Measurements from ENCODE around the gene C4B.

Gene C4B

GRCh38 chr6:32082935-32083334 is 68.3 kb downstream of the C4B start:
- Histone ChIP-seq H3K27me3 (ENCODE audit: control insufficient read depth in 1 of 2, insufficient read depth in 1 of 2, low read length in 2 of 2) (peaks cover 0 to 57% of the 10 kb centered on the region in 2 experiments), H3K4ac (ENCODE audit: low read depth in 1 of 2, low read length in 2 of 2) (peak overlapping the region in 1 of 2 experiments; percentile 31), H3K9me3 (ENCODE audit: control insufficient read depth, low read length) (no peaks in the 10 kb centered on the region), H3K23ac (ENCODE audit: low read length in 2 of 2) (no peak overlapping the region), H3K79me1 (replicated peaks; ENCODE audit: low read length, poor library complexity, severe bottlenecking) (no peaks in the 10 kb centered on the region), H3K4me2 (ENCODE audit: low read length, poor library complexity, severe bottlenecking) (no peak overlapping the region), H2AK5ac (ENCODE audit: low read length, severe bottlenecking) (no peak overlapping the region), H2AFZ (ENCODE audit: low read depth, low read length) (no peak overlapping the region), H2BK15ac (ENCODE audit: low read depth, poor library complexity, severe bottlenecking) (no peak overlapping the region), H3K36me3 (ENCODE audit: control insufficient read depth in 1 of 2, insufficient read depth in 2 of 2, low read depth in 1 of 2, low read length in 2 of 2) (peaks cover 0 to 73% of the 10 kb centered on the region in 2 experiments), H4K91ac (ENCODE audit: low read length) (no peak overlapping the region), H3K18ac (ENCODE audit: low read depth in 1 of 2, low read length in 2 of 2) (peak overlapping the region in 1 of 2 experiments; percentile 18), H2BK120ac (ENCODE audit: low read depth, low read length) (no peak overlapping the region), H2BK12ac (ENCODE audit: low read length in 2 of 2) (peak overlapping the region; percentile 30 to 48), H3K4me3 (ENCODE audit: insufficient read depth in 1 of 2, low read depth in 1 of 2, low read length in 2 of 2) (no peak overlapping the region), H2BK5ac (ENCODE audit: low read depth, low read length, poor library complexity, severe bottlenecking) (no peak overlapping the region), H4K8ac (ENCODE audit: low read length) (no peak overlapping the region), H3K9ac (ENCODE audit: low read length) (peak overlapping the region; percentile 78), H3K27ac (ENCODE audit: low read length, poor library complexity, severe bottlenecking) (no peak overlapping the region), H3K4me1 (ENCODE audit: control insufficient read depth, insufficient read depth, low read depth, low read length) (peaks cover 49% of the 10 kb centered on the region), H3K14ac (ENCODE audit: low read length in 2 of 2) (no peak overlapping the region)
- DNase-seq: no peak
- 82% methylated on average over 6 of the region's 9 CpGs for WGBS

- Histone ChIP-seq H3K4me3 (ENCODE audit: insufficient read depth in 1 of 2, low read depth in 1 of 2, low read length in 2 of 2) (no peak overlapping the region), H2BK5ac (ENCODE audit: low read depth, low read length, poor library complexity, severe bottlenecking) (no peak overlapping the region), H3K27me3 (ENCODE audit: control insufficient read depth in 1 of 2, insufficient read depth in 1 of 2, low read length in 2 of 2) (peaks cover 0 to 65% of the 10 kb centered on the region in 2 experiments), H2AFZ (ENCODE audit: low read depth, low read length) (no peak overlapping the region), H3K79me1 (replicated peaks; ENCODE audit: low read length, poor library complexity, severe bottlenecking) (no peaks in the 10 kb centered on the region), H3K4me2 (ENCODE audit: low read length, poor library complexity, severe bottlenecking) (no peak overlapping the region), H4K91ac (ENCODE audit: low read length) (peak overlapping the region; percentile 5), H2BK15ac (ENCODE audit: low read depth, poor library complexity, severe bottlenecking) (no peak overlapping the region), H3K18ac (ENCODE audit: low read depth in 1 of 2, low read length in 2 of 2) (no peak overlapping the region), H3K4ac (ENCODE audit: low read depth in 1 of 2, low read length in 2 of 2) (no peak overlapping the region), H3K14ac (ENCODE audit: low read length in 2 of 2) (no peak overlapping the region), H4K8ac (ENCODE audit: low read length) (no peak overlapping the region), H2AK5ac (ENCODE audit: low read length, severe bottlenecking) (no peak overlapping the region), H3K36me3 (ENCODE audit: control insufficient read depth in 1 of 2, insufficient read depth in 2 of 2, low read depth in 1 of 2, low read length in 2 of 2) (peaks cover 0 to 75% of the 10 kb centered on the region in 2 experiments), H3K23ac (ENCODE audit: low read length in 2 of 2) (no peak overlapping the region), H3K9me3 (ENCODE audit: control insufficient read depth, low read length) (no peaks in the 10 kb centered on the region), H3K27ac (ENCODE audit: low read length, poor library complexity, severe bottlenecking) (no peak overlapping the region), H2BK12ac (ENCODE audit: low read length in 2 of 2) (peak overlapping the region in 1 of 2 experiments; percentile 70), H3K4me1 (ENCODE audit: control insufficient read depth, insufficient read depth, low read depth, low read length) (peaks cover 46% of the 10 kb centered on the region), H3K9ac (ENCODE audit: low read length) (peak overlapping the region; percentile 78), H2BK120ac (ENCODE audit: low read depth, low read length) (no peak overlapping the region)
- WGBS: 94% methylated on average over 22 of the region's 22 CpGs
- no peak for DNase-seq
Measured at GRCh38 chr6:32083812-32084768, 69.5 kb downstream of the C4B start.

DNA sequence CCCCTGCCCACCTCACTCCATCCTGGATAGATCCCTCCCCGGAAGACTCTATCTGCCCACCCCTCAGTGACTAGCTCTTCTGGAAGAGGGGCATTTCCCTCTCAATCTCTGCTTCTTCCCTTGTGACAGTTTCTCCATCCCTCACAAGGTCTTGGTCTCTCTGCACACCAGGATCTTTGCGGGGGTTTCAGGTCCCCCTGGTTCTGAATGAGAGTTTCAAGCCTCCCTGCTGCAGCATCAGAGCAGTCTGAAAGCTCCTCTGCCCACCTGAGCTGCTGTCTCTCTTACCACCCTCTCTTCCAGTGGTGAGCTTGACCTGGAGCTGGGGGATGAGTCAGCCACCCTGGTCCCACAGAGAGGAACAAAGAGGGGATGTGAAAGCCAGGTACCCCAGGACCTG is 70.2 kb downstream of the C4B start:
- no peak overlapping the region for H3K4me2 ChIP-seq (ENCODE audit: low read length, poor library complexity, severe bottlenecking)
- H3K4ac ChIP-seq (ENCODE audit: low read depth in 1 of 2, low read length in 2 of 2): no peak overlapping the region
- H3K9ac ChIP-seq (ENCODE audit: low read length): peak overlapping the region; percentile 9
- peak overlapping the region in 1 of 2 experiments; percentile 63 for H2BK12ac ChIP-seq (ENCODE audit: low read length in 2 of 2)
- H3K79me1 ChIP-seq (replicated peaks; ENCODE audit: low read length, poor library complexity, severe bottlenecking): no peaks in the 10 kb centered on the region
- H3K14ac ChIP-seq (ENCODE audit: low read length in 2 of 2): no peak overlapping the region
- no peak overlapping the region for H3K4me3 ChIP-seq (ENCODE audit: insufficient read depth in 1 of 2, low read depth in 1 of 2, low read length in 2 of 2)
- H2AFZ ChIP-seq (ENCODE audit: low read depth, low read length): no peak overlapping the region
- no peak overlapping the region for H4K8ac ChIP-seq (ENCODE audit: low read length)
- H2BK15ac ChIP-seq (ENCODE audit: low read depth, poor library complexity, severe bottlenecking): no peak overlapping the region
- no peak overlapping the region for H3K18ac ChIP-seq (ENCODE audit: low read depth in 1 of 2, low read length in 2 of 2)
- no peak overlapping the region for H2BK5ac ChIP-seq (ENCODE audit: low read depth, low read length, poor library complexity, severe bottlenecking)
- no peak overlapping the region for H3K23ac ChIP-seq (ENCODE audit: low read length in 2 of 2)
- WGBS: 100% methylated on average over 2 of the region's 2 CpGs
- H3K36me3 ChIP-seq (ENCODE audit: control insufficient read depth in 1 of 2, insufficient read depth in 2 of 2, low read depth in 1 of 2, low read length in 2 of 2): peaks cover 0 to 76% of the 10 kb centered on the region in 2 experiments
- peaks cover 40% of the 10 kb centered on the region for H3K4me1 ChIP-seq (ENCODE audit: control insufficient read depth, insufficient read depth, low read depth, low read length)
- no peak overlapping the region for H2BK120ac ChIP-seq (ENCODE audit: low read depth, low read length)
- H3K9me3 ChIP-seq (ENCODE audit: control insufficient read depth, low read length): no peaks in the 10 kb centered on the region
- H2AK5ac ChIP-seq (ENCODE audit: low read length, severe bottlenecking): no peak overlapping the region
- no peak overlapping the region for H4K91ac ChIP-seq (ENCODE audit: low read length)
- DNase-seq: no peak
- peaks cover 0 to 67% of the 10 kb centered on the region in 2 experiments for H3K27me3 ChIP-seq (ENCODE audit: control insufficient read depth in 1 of 2, insufficient read depth in 1 of 2, low read length in 2 of 2)
- no peak overlapping the region for H3K27ac ChIP-seq (ENCODE audit: low read length, poor library complexity, severe bottlenecking)

Data from mesenchymal stem cell (in vitro differentiated cells and primary cell).